GM12878 (cell line): ENCODE measurements around the gene RIPOR1. TPM values are rescaled to one million over a fixed set of nuclear protein-coding genes. Genes with fewer than 3 reads are reported as not detected.
A peak's percentile ranks its signal among the peaks of the same experiment; 100 is the strongest.

Source experiments
- ATAC-seq: fragments of 200-7000 bp; cut with Tn5 transposase; 3 replicates; pipeline ENCODE4 v1.9.1; 2020; ENCODE audit warnings: mild to moderate bottlenecking, moderate library complexity
- BruUV-seq: library from RNA; stranded (reverse); fragments of 400-500 nt; replicated peaks from 2 replicates; lab custom pipeline; 2021; lab: Mats Ljungman, UMichigan
- CTCF ChIA-PET: fragments of 300-600 bp; sonication (Branson Sonifier 250); formaldehyde crosslinking; extraction: SDS; loops from one replicate; lab custom pipeline; 2021; ENCODE audit warnings: inconsistent platforms; lab: Yijun Ruan, JAX
- POLR2A ChIA-PET: fragments of 350-600 bp; formaldehyde crosslinking; extraction: SDS; loops from one replicate; lab custom pipeline; 2021; ENCODE audit warnings: inconsistent platforms; lab: Charles Lee
- RAD21 ChIA-PET: fragments of 300-600 bp; sonication (Branson Sonifier 250); formaldehyde crosslinking; loops from one replicate; lab custom pipeline; 2023; ENCODE audit warnings: antibody characterized with exemption; ENCODE audit not compliant: unreplicated experiment; lab: Charles Lee
- SMC1A ChIA-PET: fragments of 300-600 bp; sonication (Branson Sonifier 250); formaldehyde crosslinking; loops from one replicate; lab custom pipeline; 2023; ENCODE audit not compliant: unreplicated experiment, uncharacterized antibody; lab: Charles Lee
- DNase-seq: peaks from one replicate; pipeline ENCODE4 v3.0.0-alpha.2; 2011; ENCODE audit warnings: low read depth, low spot score
- FAIRE-seq: peaks from 3 replicates; lab custom pipeline; 2011; peaks lifted over from hg19 to GRCh38; lab: Jason Lieb, UNC
- H2AFZ ChIP-seq: 2 replicates; pipeline ENCODE4 v1.6.0; 2011; ENCODE audit warnings: low read depth, low read length, control low read depth; ENCODE audit not compliant: control insufficient read depth
- H3K27ac ChIP-seq: 2 replicates; pipeline ENCODE4 v1.5.1; 2011; ENCODE audit warnings: control low read depth; ENCODE audit not compliant: control insufficient read depth, insufficient read depth
- H3K27me3 ChIP-seq, 2 experiments: replicated peaks in 1 of 2; 2 replicates each; pipeline versions ENCODE4 v1.6.0 to v1.6.1; 2011; ENCODE audit warnings: low read length in 1 of 2; ENCODE audit not compliant: control insufficient read depth in 2 of 2, insufficient read depth in 2 of 2
- H3K36me3 ChIP-seq, 2 experiments: 2 replicates each; pipeline ENCODE4 v1.5.1; 2011; ENCODE audit warnings: low read length in 1 of 2; ENCODE audit not compliant: control insufficient read depth in 2 of 2, insufficient read depth in 2 of 2
- H3K4me1 ChIP-seq: 2 replicates; pipeline ENCODE4 v1.6.1; 2011; ENCODE audit warnings: mild to moderate bottlenecking, low read length, moderate library complexity, mixed read lengths; ENCODE audit not compliant: control insufficient read depth, insufficient read depth
- H3K4me2 ChIP-seq: 2 replicates; pipeline ENCODE4 v1.6.0; 2011; ENCODE audit warnings: control low read depth; ENCODE audit not compliant: control insufficient read depth, insufficient read depth
- H3K4me3 ChIP-seq: fragments of 200-600 bp; sonication (generic); 2 replicates; pipeline ENCODE4 v1.5.1; 2016
- H3K79me2 ChIP-seq: 2 replicates; pipeline ENCODE4 v1.6.0; 2011; ENCODE audit warnings: low read length; ENCODE audit not compliant: control insufficient read depth, insufficient read depth
- H3K9ac ChIP-seq: 2 replicates; pipeline ENCODE4 v1.8.0; 2011; ENCODE audit warnings: low read length, control low read depth, mixed read lengths; ENCODE audit not compliant: control insufficient read depth, insufficient read depth
- H3K9me3 ChIP-seq: replicated peaks from 3 replicates; pipeline ENCODE4 v1.5.1; 2011; ENCODE audit warnings: mild to moderate bottlenecking, low read length; ENCODE audit not compliant: control insufficient read depth, insufficient read depth
- H4K20me1 ChIP-seq: 2 replicates; pipeline ENCODE4 v1.6.0; 2011; ENCODE audit not compliant: control insufficient read depth, insufficient read depth
- ZNF274 ChIP-seq: IDR thresholded peaks from one replicate; pipeline ENCODE4 v1.8.0; 2011; ENCODE audit not compliant: insufficient read length, insufficient read depth
- WGBS: methylation state at CpG from one replicate; pipeline ENCODE4 v1.1.6; 2016; ENCODE audit warnings: low lambda C conversion rate; ENCODE audit not compliant: insufficient replicate concordance, insufficient coverage; ENCODE audit errors: missing lambda C conversion rate; 5-methylcytosine and 5-hydroxymethylcytosine counted together
- in situ Hi-C: fragments of 300-500 bp; cut with MboI; formaldehyde crosslinking; loops from 9 replicates; pipeline ENCODE4 v1.14.3; 2018; ENCODE audit warnings: mixed read lengths
- intact Hi-C: fragments of 100-400 bp; cut with micrococcal nuclease; formaldehyde crosslinking; loops from one replicate; pipeline ENCODE4 v1.14.2; 2022; ENCODE audit not compliant: unreplicated experiment
- polyA plus RNA-seq, 11 experiments: library from polyadenylated mRNA; depleted of rRNA in 4 of 11; unstranded in 6 of 11; stranded (reverse) in 5 of 11; fragments of >200 nt; fragmentation: Nextera tagmentation in 4 of 11; fragmentation: Illumina TruSeq in 1 of 11; extraction: Ambion mirVana in 4 of 11; extraction: Trizol in 1 of 11; gene quantifications; 1 replicate in 1 of 11; 2 replicates in 10 of 11; pipeline versions ENCODE4 v1.2.1 to v1.2.3, GENCODE V29; 2011 to 2016; ENCODE audit warnings: inconsistent platforms in 2 of 11, missing spikeins in 2 of 11, low read depth in 1 of 11
- small RNA-seq: library from RNA; depleted of rRNA; stranded (forward); fragments of <200 nt; gene quantifications from one replicate; pipeline ENCODE3, GENCODE V24; 2014
- total RNA-seq, 4 experiments: library from RNA; depleted of rRNA in 3 of 4; stranded (reverse); fragments of >200 nt in 3 of 4; fragmentation: Illumina TruSeq in 1 of 4; extraction: Trizol in 1 of 4; gene quantifications; 2 replicates each; pipeline versions ENCODE4 v1.2.1 to v1.2.3, GENCODE V29; 2013 to 2021

RIPOR1 gene
- total and polyA plus RNA-seq, 10 of the 15 experiments (the other 5 are each of a cell fraction or from before 2014, with no cell fraction given), result 0.13 to 28.5 (median 7.0) TPM

- no peak for ATAC-seq
These were observed 66.3 kb downstream of the RIPOR1 start for GRCh38 chr16:67594956-67595355.

More at GRCh38 chr16:67594956-67595355, 66.3 kb downstream of the RIPOR1 start:
- TF ChIP-seq ZNF274, result no peak
- Histone ChIP-seq H3K36me3 (peaks cover 5 to 11% of the 10 kb centered on the region in 2 experiments), H3K79me2 (peaks cover 28% of the 10 kb centered on the region), H3K27me3 (no peaks in the 10 kb centered on the region), H3K4me2 (no peak overlapping the region), H2AFZ (no peak overlapping the region), H3K9ac (no peak overlapping the region), H3K27ac (no peak overlapping the region), H3K9me3 (no peaks in the 10 kb centered on the region), H4K20me1 (no peaks in the 10 kb centered on the region), H3K4me1 (no peaks in the 10 kb centered on the region), H3K4me3 (no peak overlapping the region)
- FAIRE-seq (no peak), DNase-seq (no peak)
- in situ Hi-C loops (no loop called here), intact Hi-C loops (no loop called here)
- CTCF ChIA-PET, result interaction anchor here (0.8 to 1.6 kb wide), 5 partner anchors 12 to 147 kb away, joined by 3 read pairs; partner anchors contain the start of gene CARMIL2
- POLR2A ChIA-PET, result interaction anchor here (0.5 kb wide), 1 partner anchor 71 kb away, joined by 3 read pairs; no protein-coding TSS in a partner anchor
- RAD21 ChIA-PET, result interaction anchor here (0.6 kb wide), 1 partner anchor 282 kb away, joined by 3 read pairs; no protein-coding TSS in a partner anchor
- 94% methylated on average over 1 of the region's 1 CpG for WGBS
- SMC1A ChIA-PET, result interaction anchor here (1.0 kb wide), 1 partner anchor 31 kb away, joined by 4 read pairs; no protein-coding TSS in a partner anchor
- BruUV-seq, result TSS peak; percentile 12

Small RNA genes lying within 50 kb of the gene (small RNA-seq; reads per million reads assigned to genes)
- not detected for gene AC027682.3

Other genes with a start within 250 kb of the RIPOR1 start
Only the 7 nearest of the 15 such genes appear.
- 0.93 and 1.2 TPM in 2 replicates for gene ZDHHC1, start 112.4 kb upstream of the RIPOR1 start, total RNA-seq (2014; rRNA removed)
- gene ZDHHC1, start 112.4 kb upstream of the RIPOR1 start, total RNA-seq (2014; rRNA removed; fragmentation: Illumina TruSeq; extraction: Trizol), result 0.31 TPM in 1 of 2 replicates, not detected in the other
- 0.53 and 0.77 TPM in 2 replicates for gene ZDHHC1, start 112.4 kb upstream of the RIPOR1 start, total RNA-seq (2021)
- gene ZDHHC1, start 112.4 kb upstream of the RIPOR1 start, polyA plus RNA-seq (2011; rRNA removed), result 0.07 TPM in 1 of 2 replicates, not detected in the other
- 0.24 and 0.78 TPM in 2 replicates for gene ZDHHC1, start 112.4 kb upstream of the RIPOR1 start, polyA plus RNA-seq (2014; fragmentation: Illumina TruSeq; extraction: Trizol)
- not detected for gene ZDHHC1, start 112.4 kb upstream of the RIPOR1 start, polyA plus RNA-seq (2014; fragmentation: Nextera tagmentation; extraction: Ambion mirVana)
- 0.83 and 1.1 TPM in 2 replicates for gene ZDHHC1, start 112.4 kb upstream of the RIPOR1 start, polyA plus RNA-seq (2014; rRNA removed)
- gene ZDHHC1, start 112.4 kb upstream of the RIPOR1 start, polyA plus RNA-seq (2016; fragmentation: Nextera tagmentation; extraction: Ambion mirVana), result 1 to 10 TPM in 1 of 2 experiments, under 1 TPM in 1; 0.55 to 1.0 TPM
- gene HSD11B2, start 97.7 kb upstream of the RIPOR1 start, total RNA-seq (2014; rRNA removed), result 0.28 TPM in 1 of 2 replicates, not detected in the other
- 0.22 TPM in 1 of 2 replicates, not detected in the other for gene HSD11B2, start 97.7 kb upstream of the RIPOR1 start, total RNA-seq (2014; rRNA removed; fragmentation: Illumina TruSeq; extraction: Trizol)
- 0.16 and 0.18 TPM in 2 replicates for gene HSD11B2, start 97.7 kb upstream of the RIPOR1 start, total RNA-seq (2021)
- 0.19 and 0.20 TPM in 2 replicates for gene HSD11B2, start 97.7 kb upstream of the RIPOR1 start, polyA plus RNA-seq (2011; rRNA removed)
- gene HSD11B2, start 97.7 kb upstream of the RIPOR1 start, polyA plus RNA-seq (2014; fragmentation: Illumina TruSeq; extraction: Trizol), result 0.34 and 1.5 TPM in 2 replicates
- not detected for gene HSD11B2, start 97.7 kb upstream of the RIPOR1 start, polyA plus RNA-seq (2014; fragmentation: Nextera tagmentation; extraction: Ambion mirVana)
- 0.09 and 0.28 TPM in 2 replicates for gene HSD11B2, start 97.7 kb upstream of the RIPOR1 start, polyA plus RNA-seq (2014; rRNA removed)
- gene HSD11B2, start 97.7 kb upstream of the RIPOR1 start, polyA plus RNA-seq (2016; fragmentation: Nextera tagmentation; extraction: Ambion mirVana), result under 1 TPM; 0.10 to 0.31 TPM
- gene ATP6V0D1, start 47.7 kb upstream of the RIPOR1 start, total RNA-seq (2014; rRNA removed), result 72.4 and 73.8 TPM in 2 replicates
- 41.8 and 50.2 TPM in 2 replicates for gene ATP6V0D1, start 47.7 kb upstream of the RIPOR1 start, total RNA-seq (2014; rRNA removed; fragmentation: Illumina TruSeq; extraction: Trizol)
- gene ATP6V0D1, start 47.7 kb upstream of the RIPOR1 start, total RNA-seq (2021), result 67.7 and 71.6 TPM in 2 replicates
- 24.5 and 56.5 TPM in 2 replicates for gene ATP6V0D1, start 47.7 kb upstream of the RIPOR1 start, polyA plus RNA-seq (2011; rRNA removed)
- 35.1 and 72.2 TPM in 2 replicates for gene ATP6V0D1, start 47.7 kb upstream of the RIPOR1 start, polyA plus RNA-seq (2014; fragmentation: Illumina TruSeq; extraction: Trizol)
- gene ATP6V0D1, start 47.7 kb upstream of the RIPOR1 start, polyA plus RNA-seq (2014; fragmentation: Nextera tagmentation; extraction: Ambion mirVana), result 10 to 100 TPM; 28.1 to 30.2 TPM
- gene ATP6V0D1, start 47.7 kb upstream of the RIPOR1 start, polyA plus RNA-seq (2014; rRNA removed), result 69.0 and 81.4 TPM in 2 replicates
- gene ATP6V0D1, start 47.7 kb upstream of the RIPOR1 start, polyA plus RNA-seq (2016; fragmentation: Nextera tagmentation; extraction: Ambion mirVana), result 100 to 1,000 TPM; 126 to 141 TPM
- not detected in 2 replicates for gene AGRP, start 45.3 kb upstream of the RIPOR1 start, total RNA-seq (2014; rRNA removed)
- gene AGRP, start 45.3 kb upstream of the RIPOR1 start, total RNA-seq (2014; rRNA removed; fragmentation: Illumina TruSeq; extraction: Trizol), result not detected in 2 replicates
- not detected in 2 replicates for gene AGRP, start 45.3 kb upstream of the RIPOR1 start, total RNA-seq (2021)
- gene AGRP, start 45.3 kb upstream of the RIPOR1 start, polyA plus RNA-seq (2011; rRNA removed), result not detected in 2 replicates
- gene AGRP, start 45.3 kb upstream of the RIPOR1 start, polyA plus RNA-seq (2014; fragmentation: Illumina TruSeq; extraction: Trizol), result not detected in 2 replicates
- under 1 TPM; 0.16 to 0.34 TPM for gene AGRP, start 45.3 kb upstream of the RIPOR1 start, polyA plus RNA-seq (2014; fragmentation: Nextera tagmentation; extraction: Ambion mirVana)
- 0.27 TPM in 1 of 2 replicates, not detected in the other for gene AGRP, start 45.3 kb upstream of the RIPOR1 start, polyA plus RNA-seq (2014; rRNA removed)
- gene AGRP, start 45.3 kb upstream of the RIPOR1 start, polyA plus RNA-seq (2016; fragmentation: Nextera tagmentation; extraction: Ambion mirVana), result under 1 TPM; 0.72 to 0.75 TPM
- gene CTCF, start 33.7 kb downstream of the RIPOR1 start, total RNA-seq (2014; rRNA removed), result 36.7 and 37.3 TPM in 2 replicates
- 43.8 and 47.9 TPM in 2 replicates for gene CTCF, start 33.7 kb downstream of the RIPOR1 start, total RNA-seq (2014; rRNA removed; fragmentation: Illumina TruSeq; extraction: Trizol)
- gene CTCF, start 33.7 kb downstream of the RIPOR1 start, total RNA-seq (2021), result 42.7 and 43.6 TPM in 2 replicates
- 36.1 and 40.1 TPM in 2 replicates for gene CTCF, start 33.7 kb downstream of the RIPOR1 start, polyA plus RNA-seq (2011; rRNA removed)
- 52.8 and 55.0 TPM in 2 replicates for gene CTCF, start 33.7 kb downstream of the RIPOR1 start, polyA plus RNA-seq (2014; fragmentation: Illumina TruSeq; extraction: Trizol)
- gene CTCF, start 33.7 kb downstream of the RIPOR1 start, polyA plus RNA-seq (2014; fragmentation: Nextera tagmentation; extraction: Ambion mirVana), result 10 to 100 TPM in 1 of 2 experiments, 1 to 10 TPM in 1; 9.1 to 18.3 TPM
- 34.7 and 35.8 TPM in 2 replicates for gene CTCF, start 33.7 kb downstream of the RIPOR1 start, polyA plus RNA-seq (2014; rRNA removed)
- gene CTCF, start 33.7 kb downstream of the RIPOR1 start, polyA plus RNA-seq (2016; fragmentation: Nextera tagmentation; extraction: Ambion mirVana), result 10 to 100 TPM; 47.5 to 51.6 TPM
- 18.9 and 24.1 TPM in 2 replicates for gene CARMIL2, start 116.3 kb downstream of the RIPOR1 start, total RNA-seq (2014; rRNA removed)
- 13.7 and 14.0 TPM in 2 replicates for gene CARMIL2, start 116.3 kb downstream of the RIPOR1 start, total RNA-seq (2014; rRNA removed; fragmentation: Illumina TruSeq; extraction: Trizol)
- 87.6 and 104 TPM in 2 replicates for gene CARMIL2, start 116.3 kb downstream of the RIPOR1 start, total RNA-seq (2021)
- gene CARMIL2, start 116.3 kb downstream of the RIPOR1 start, polyA plus RNA-seq (2011; rRNA removed), result 4.4 and 8.6 TPM in 2 replicates
- gene CARMIL2, start 116.3 kb downstream of the RIPOR1 start, polyA plus RNA-seq (2014; fragmentation: Illumina TruSeq; extraction: Trizol), result 1.6 and 13.0 TPM in 2 replicates
- 1 to 10 TPM in 1 of 2 experiments, under 1 TPM in 1; 0.82 to 1.9 TPM for gene CARMIL2, start 116.3 kb downstream of the RIPOR1 start, polyA plus RNA-seq (2014; fragmentation: Nextera tagmentation; extraction: Ambion mirVana)
- gene CARMIL2, start 116.3 kb downstream of the RIPOR1 start, polyA plus RNA-seq (2014; rRNA removed), result 56.5 and 72.9 TPM in 2 replicates
- 1 to 10 TPM; 7.4 to 7.7 TPM for gene CARMIL2, start 116.3 kb downstream of the RIPOR1 start, polyA plus RNA-seq (2016; fragmentation: Nextera tagmentation; extraction: Ambion mirVana)
- gene ACD, start 131.4 kb downstream of the RIPOR1 start, total RNA-seq (2014; rRNA removed), result 26.3 and 36.1 TPM in 2 replicates
- 9.8 and 10.0 TPM in 2 replicates for gene ACD, start 131.4 kb downstream of the RIPOR1 start, total RNA-seq (2014; rRNA removed; fragmentation: Illumina TruSeq; extraction: Trizol)
- gene ACD, start 131.4 kb downstream of the RIPOR1 start, total RNA-seq (2021), result 32.4 and 32.9 TPM in 2 replicates
- 5.6 and 15.6 TPM in 2 replicates for gene ACD, start 131.4 kb downstream of the RIPOR1 start, polyA plus RNA-seq (2011; rRNA removed)
- 2.8 and 11.3 TPM in 2 replicates for gene ACD, start 131.4 kb downstream of the RIPOR1 start, polyA plus RNA-seq (2014; fragmentation: Illumina TruSeq; extraction: Trizol)
- gene ACD, start 131.4 kb downstream of the RIPOR1 start, polyA plus RNA-seq (2014; fragmentation: Nextera tagmentation; extraction: Ambion mirVana), result 1 to 10 TPM; 2.9 to 9.7 TPM
- 32.2 and 35.6 TPM in 2 replicates for gene ACD, start 131.4 kb downstream of the RIPOR1 start, polyA plus RNA-seq (2014; rRNA removed)
- gene ACD, start 131.4 kb downstream of the RIPOR1 start, polyA plus RNA-seq (2016; fragmentation: Nextera tagmentation; extraction: Ambion mirVana), result 10 to 100 TPM; 45.0 to 46.7 TPM